Esophagus squamous epithelium (tissue), 4 donors: Measurements from ENCODE around the gene C6orf136.

ENCODE experiments used
- CTCF ChIP-seq, 6 experiments: fragments of 450-650 bp in 4 of 6; fragments of 200-600 bp in 2 of 6; sonication (generic) in 2 of 6; IDR thresholded peaks; one replicate each; pipeline ENCODE4 v1.5.1; 2016 to 2019; ENCODE audit warnings: antibody characterized with exemption in 6 of 6, mild to moderate bottlenecking in 4 of 6, moderate library complexity in 4 of 6
- POLR2A ChIP-seq, 4 donors: fragments of 450-650 bp; IDR thresholded peaks; one replicate each; pipeline ENCODE4 v1.6.1; 2017; ENCODE audit warnings: antibody characterized with exemption in 4 of 4, mild to moderate bottlenecking in 4 of 4, moderate library complexity in 3 of 4

- no peak for TF ChIP-seq POLR2A (IDR thresholded peaks at IDR 0.05)
- no peak for TF ChIP-seq CTCF (IDR thresholded peaks at IDR 0.05)
Measured at GRCh38 chr6:30625511-30625910, 21.4 kb upstream of the C6orf136 start.
